Measurements from ENCODE around the gene SPTBN5.

- TF ChIP-seq CTCF (IDR thresholded peaks at IDR 0.05) (no peak), POLR2A (IDR thresholded peaks at IDR 0.05) (no peak)
Observed at GRCh38 chr15:41921639-41922038, 27.8 kb upstream of the SPTBN5 start.

Measured in testis (tissue), 2 donors.